Measurements from ENCODE around the gene FHAD1.
A peak's percentile ranks its signal among the peaks of the same experiment; 100 is the strongest.
"Not testable (repeated sequence)": the region's sequence is repeated elsewhere in the genome, so short reads cannot be mapped to it uniquely, and the experiment has no call there.

Gene FHAD1

DNA sequence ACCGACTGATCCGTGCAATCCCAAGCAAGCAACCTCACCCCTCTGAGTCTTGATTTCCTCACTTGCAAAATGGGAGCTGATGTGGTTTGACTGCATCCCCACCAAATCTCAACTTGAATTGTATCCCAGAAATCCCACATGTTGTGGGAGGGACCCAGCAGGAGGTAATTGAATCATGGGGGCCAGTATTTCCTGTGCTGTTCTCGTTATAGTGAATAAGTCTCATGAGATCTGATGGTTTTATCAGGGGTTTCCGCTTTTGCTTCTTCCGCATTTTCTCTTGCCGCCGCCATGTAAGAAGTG lies 58.4 kb downstream of the FHAD1 start:
- DNase-seq (ENCODE audit: low read depth, low spot score), result no peak

GRCh38 chr1:15306352-15306751 lies 59.3 kb downstream of the FHAD1 start:
- not testable (repeated sequence) for DNase-seq (ENCODE audit: low read depth, low spot score)

- no peak for DNase-seq (ENCODE audit: low read depth, low spot score)
Observed at GRCh38 chr1:15308135-15308534, 61.1 kb downstream of the FHAD1 start.

DNA sequence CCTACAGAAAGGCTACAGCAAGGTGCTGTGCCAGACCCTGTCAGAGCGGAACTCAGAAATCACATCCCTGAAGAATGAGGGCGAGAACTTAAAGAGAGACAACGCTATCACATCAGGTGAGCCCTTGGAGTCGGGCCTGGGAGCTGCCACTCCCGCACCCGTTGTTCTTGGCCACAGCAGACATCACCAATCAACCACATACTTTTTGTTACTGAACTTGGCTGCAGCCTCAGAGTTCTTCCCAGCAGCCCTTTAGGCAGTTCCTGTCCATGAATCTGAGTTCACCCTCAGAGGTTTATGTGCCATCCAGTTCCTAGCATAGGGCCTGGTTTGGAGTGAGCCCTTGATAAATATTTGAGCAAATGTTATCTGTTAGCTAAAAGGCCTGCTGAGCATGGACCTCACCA lies 61.6 kb downstream of the FHAD1 start:
- no peak for DNase-seq (ENCODE audit: low read depth, low spot score)

DNA sequence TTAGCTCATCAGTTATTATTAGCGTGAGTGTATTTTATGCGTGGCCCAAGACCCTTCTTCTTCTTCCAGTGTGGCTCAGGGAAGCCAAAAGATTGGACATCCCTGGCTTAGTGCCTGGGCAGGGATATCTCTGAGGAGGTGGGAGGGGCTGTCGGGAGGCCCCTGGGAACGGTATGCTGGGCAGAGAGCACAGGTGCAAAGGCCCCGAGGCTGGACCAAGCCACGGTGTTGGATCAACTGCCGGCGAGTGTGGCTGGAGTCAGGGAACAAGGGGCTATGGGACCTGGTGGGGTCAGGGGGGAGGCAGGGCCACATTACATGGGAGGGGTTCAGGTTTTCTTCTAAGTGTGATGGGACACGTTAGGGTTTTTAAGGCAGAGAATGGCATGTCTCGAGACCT lies 62.7 kb downstream of the FHAD1 start:
- no peak for DNase-seq (ENCODE audit: low read depth, low spot score)

DNA sequence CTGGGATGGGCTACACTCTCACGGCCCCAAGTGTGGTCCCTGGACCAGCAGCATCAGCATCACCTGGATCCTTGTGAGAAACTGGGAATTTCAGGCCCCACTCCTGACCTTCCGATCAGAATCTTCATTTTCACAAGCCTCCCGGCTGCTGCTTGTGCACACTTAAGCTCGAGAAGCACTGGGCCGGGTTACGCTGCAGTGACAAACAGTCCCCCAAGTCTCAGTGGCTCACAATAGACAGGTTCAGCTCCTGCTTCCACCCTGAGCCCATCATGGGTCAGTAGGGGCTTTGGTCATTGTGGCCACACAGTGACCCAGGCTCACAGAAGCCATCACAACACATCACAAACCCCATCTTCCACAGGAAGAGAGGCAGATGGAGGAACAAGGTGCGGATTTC lies 63.5 kb downstream of the FHAD1 start:
- no peak for DNase-seq (ENCODE audit: low read depth, low spot score)

DNA sequence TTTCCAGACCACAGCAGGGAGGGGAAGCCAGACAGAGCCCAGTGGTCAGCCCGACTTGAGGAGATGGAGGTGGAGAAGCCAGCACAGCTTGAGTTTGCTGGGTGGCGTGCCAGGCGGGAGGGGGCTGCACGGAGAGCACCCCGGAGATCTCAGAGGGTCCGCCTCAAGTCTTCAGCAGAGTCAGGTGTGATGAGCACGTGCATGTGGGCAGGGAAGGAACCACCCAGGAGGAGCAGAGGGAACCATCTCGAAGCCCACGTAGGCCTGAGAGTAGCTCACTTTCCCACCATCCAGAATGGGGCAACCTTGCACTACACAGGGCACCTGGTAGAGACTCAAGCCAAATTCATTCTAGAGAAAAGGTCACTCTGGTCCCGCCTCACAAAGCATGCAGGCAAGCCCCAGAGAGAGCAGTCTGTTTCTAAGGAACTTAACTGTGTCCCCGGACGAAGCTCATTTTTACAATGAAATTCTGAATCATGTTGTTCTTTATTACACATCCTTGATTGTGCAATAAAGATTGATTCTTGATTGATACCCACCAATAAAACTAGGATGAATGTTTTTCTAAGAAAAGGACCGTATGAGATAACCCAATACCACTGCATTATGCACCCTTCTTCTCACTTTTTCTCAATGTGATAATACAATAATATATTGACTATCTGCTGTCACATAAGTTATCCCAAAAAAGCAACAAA lies 64.2 kb downstream of the FHAD1 start:
- no peak for DNase-seq (ENCODE audit: low read depth, low spot score)

DNA sequence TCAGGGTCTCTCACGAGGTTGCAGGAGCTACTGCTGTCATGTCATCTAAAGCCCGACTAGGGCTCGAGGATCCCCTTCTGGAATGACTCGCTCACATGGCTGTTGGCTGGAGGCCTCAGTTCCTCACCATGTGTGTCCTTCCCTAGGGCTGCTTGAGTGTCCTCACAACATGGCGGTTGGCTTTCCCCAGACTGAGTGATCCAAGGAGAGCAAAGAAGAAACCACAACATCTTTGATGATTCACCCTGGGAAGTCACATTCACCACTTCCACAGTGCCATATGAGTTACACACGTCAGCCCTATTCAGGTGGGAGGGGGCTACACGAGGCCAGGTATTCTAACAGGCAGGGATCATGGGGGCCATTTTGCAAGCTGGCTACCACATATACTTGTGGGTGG lies 64.9 kb downstream of the FHAD1 start:
- DNase-seq (ENCODE audit: low read depth, low spot score), result no peak

DNA sequence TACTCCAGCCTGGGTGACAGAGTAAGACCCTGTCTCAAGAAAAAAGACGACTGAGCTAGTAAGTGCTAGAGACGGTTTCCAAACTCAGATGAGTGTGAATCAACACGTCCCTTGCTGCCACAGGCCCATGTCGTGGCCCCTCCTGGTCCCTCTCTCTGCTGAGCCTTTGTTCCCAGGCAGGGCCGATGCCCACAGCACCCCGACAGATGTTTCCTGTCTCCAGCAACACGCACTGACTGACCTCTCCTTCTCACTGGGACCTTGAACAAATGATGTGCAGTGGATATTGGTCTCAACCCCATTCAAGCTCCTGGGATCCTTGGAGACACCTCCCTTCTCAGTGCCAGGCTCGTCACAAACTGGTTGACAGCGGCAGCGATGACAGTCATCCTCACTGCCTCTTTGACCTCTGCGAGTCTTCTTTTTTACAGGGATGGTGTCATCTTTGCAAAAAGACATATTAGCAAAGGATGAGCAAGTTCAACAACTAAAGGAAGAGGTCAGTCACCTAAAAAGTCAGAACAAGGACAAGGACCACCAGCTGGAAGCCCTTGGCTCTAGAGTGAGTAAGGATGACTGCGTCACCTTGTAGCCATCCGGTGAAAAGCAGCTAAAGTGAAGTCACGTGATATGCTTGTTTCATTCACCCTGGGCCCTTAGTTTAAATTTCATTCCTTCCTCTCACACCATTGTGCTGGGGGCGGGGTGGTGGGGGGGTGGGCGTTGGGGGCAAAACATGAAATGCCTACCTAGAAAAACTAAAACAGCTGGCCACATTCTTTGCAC lies 65.8 kb downstream of the FHAD1 start:
- no peak for DNase-seq (ENCODE audit: low read depth, low spot score)

- no peak for DNase-seq (ENCODE audit: low read depth, low spot score)
Observed at GRCh38 chr1:15314328-15315281, 67.6 kb downstream of the FHAD1 start.

DNA sequence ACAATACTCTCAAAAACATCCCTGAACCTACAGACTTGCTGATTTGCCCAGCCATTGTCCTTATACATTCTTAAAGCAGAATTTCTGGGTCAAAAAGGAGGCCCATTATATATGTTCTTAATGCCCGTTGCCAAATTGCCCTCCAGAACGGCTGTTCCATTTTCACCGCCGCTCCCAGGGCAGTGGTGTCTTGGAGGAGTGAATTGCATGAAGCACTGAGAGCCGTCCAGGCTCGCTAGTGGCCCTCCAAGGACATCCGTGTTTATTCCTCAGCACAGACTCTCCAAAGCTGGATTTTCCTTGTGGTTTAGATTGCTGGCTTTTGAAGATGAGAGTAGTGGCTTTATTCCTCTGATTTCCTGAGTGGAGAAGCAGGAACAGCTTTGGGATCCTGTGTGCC lies 68.8 kb downstream of the FHAD1 start:
- DNase-seq (ENCODE audit: low read depth, low spot score), result no peak

DNA sequence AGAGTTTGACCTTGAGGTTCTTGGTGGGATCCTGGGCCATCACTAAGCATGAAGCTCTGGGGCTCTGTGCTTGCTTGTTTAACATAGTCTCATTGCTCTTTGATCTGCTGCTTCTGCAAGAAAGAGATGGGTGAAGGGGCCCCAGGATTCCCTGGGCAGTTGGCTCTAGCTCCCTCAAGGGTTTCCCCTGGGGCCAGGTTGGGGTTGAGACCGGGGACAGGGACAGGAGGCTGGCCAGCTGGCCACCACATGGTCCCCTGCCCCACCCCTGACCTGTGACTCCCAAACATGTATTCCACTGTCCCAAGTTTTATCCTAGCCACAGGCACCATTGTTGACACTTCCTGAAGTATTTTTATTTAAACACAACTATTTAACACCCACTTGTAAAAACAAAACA lies 69.5 kb downstream of the FHAD1 start:
- no peak for DNase-seq (ENCODE audit: low read depth, low spot score)

DNA sequence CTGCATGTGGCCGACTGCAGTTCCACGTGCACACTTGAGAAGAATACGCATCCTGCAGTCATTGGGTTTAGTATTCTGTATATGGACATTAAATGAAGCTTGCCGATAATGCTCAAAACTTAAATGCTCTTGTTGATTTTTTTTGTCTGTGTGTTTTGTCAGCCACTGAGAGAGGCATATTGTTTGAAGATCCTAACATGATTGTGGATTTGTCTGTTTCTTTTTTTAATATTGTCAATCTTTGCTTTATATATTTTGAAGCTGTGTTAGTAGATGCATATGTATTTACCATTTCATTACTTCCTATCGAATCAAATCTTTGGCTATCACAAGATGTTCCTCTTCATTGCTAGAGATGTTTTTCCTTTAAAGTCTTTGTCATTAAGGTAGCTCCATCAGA lies 73.2 kb downstream of the FHAD1 start:
- no peak for DNase-seq (ENCODE audit: low read depth, low spot score)

DNA sequence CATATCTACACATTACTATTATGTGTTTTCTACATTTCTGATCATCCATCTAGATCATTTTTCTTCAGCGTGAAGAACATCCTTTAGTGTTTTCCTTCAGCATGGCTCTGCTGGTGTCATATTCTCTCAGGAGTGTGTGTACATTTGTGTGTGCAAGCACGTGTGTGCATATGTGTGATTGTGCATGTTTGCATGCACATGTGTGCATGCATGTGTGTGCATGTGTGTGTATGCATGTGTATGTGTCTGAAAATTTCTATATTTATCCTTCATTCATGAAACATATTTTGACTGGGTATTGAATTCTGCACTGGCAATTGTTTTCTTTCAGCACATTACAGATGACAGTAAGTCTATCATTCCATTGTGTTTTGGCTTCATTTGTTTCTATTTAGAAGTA lies 74.6 kb downstream of the FHAD1 start:
- no peak for DNase-seq (ENCODE audit: low read depth, low spot score)

GRCh38 chr1:15322648-15323350 lies 75.8 kb downstream of the FHAD1 start:
- peak; percentile 9 for DNase-seq (ENCODE audit: low read depth, low spot score)

DNA sequence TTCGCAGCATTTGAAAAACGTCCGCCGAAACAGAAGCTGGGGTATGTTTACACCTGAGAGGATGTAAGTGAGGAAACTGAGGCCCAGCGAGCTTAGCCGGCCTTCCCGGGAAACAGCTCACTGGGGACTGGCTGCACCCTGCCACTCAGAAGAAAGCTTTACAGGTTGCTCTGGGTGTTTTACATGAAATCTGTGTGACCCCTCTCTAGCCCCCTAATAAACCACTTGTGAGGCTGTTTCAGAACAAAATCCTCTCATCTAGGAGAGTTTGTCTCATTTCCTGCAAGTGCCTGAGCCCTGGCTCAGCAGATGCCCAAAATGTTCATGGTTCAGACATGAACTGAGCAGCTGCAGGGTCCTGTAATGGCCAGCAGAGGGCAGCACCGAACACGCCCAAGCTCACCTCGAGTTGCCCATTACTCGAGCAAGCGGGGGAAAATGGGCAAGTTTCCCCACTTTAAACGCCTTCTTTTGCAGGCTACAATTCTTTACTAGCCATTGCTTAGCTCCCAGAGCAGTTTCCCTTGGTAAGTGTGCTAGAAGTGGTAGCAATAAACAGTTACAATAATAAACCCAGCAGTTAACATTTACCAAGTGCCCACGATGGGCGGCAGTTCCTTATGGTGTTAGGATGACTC lies 76.4 kb downstream of the FHAD1 start:
- DNase-seq (ENCODE audit: low read depth, low spot score), result peak; percentile 91

DNA sequence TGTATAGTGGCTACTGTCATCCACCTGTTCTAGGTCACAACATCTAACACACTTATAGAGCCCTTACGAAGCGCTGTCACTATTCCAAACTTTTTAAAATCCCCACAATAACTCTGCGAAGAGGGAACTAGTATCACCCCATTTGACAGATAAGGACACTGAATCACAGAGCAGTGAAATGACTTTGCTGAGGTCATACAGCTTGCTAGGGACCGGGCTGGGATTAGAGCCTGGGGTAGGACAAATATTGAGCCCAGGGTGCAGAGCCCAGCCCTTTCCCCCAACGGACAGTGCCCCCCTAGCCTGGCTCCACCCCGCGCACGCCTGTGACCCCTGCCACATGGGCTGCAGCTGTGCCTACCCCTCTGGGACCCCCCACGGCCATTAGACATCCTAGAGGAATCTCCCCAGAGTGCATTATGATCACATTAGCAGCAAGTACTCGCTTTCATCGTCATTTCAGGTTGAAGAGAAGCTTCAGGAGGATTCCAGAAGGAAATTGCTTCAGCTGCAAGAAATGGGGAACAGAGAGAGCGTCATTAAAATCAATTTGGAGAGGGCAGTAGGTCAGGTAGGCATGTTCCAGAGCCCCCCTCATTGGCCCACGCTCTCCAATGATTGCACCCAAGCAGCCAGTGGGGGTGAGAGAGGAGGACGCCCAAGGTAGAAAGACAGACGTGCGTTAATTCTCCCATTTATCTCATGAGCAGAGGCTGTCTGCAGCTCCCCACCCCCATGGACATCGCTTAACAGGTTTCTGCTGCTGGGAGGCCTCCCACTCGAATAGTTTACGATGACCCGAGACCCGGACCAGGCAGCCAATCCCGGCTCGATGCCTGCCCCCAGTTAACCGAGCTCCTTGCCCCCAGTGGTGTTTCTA lies 77.2 kb downstream of the FHAD1 start:
- peak; percentile 30 for DNase-seq (ENCODE audit: low read depth, low spot score)

DNA sequence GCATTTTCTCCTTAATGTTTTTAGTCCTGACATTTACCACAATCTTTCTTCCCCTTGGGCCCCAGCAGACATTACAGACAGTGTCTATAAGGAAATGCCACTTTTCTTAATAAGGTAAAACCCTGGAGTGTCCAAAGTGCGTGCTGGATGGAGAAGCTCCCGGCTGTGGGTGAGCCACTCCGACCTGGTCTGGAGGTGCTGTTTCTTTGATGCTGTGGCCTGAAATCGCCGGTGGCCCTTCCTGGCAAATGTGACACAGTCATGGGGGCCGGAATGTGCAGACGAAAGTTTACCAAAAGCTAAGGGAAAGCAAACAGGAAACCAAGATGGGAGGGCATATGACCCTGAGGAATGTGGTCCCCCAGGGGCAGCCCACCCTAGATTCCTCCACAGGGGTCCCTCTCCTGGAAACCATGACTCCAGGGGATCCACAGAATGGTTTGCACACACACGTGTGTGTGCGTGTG lies 77.9 kb downstream of the FHAD1 start:
- DNase-seq (ENCODE audit: low read depth, low spot score), result no peak

- DNase-seq (ENCODE audit: low read depth, low spot score), result no peak
Observed at GRCh38 chr1:15325375-15326085, 78.5 kb downstream of the FHAD1 start.

All from ELF-1 (cell line).